Measurements from ENCODE around the gene SESN1.
"Not testable (repeated sequence)": the region's sequence is repeated elsewhere in the genome, so short reads cannot be mapped to it uniquely, and the experiment has no call there.

GRCh38 chr6:109136530-109136929, 41.9 kb upstream of the SESN1 start:
- not testable (repeated sequence) for TF ChIP-seq ZNF830 (CRISPR knock-in tag; IDR thresholded peaks at IDR 0.05); CHCHD3 (CRISPR knock-in tag; IDR thresholded peaks at IDR 0.05); TCF7L2 (IDR thresholded peaks at IDR 0.05; ENCODE audit: low read depth, low read length)
